SK-N-SH (cell line): ENCODE data around the gene FAM149A. TPM values are rescaled to one million over a fixed set of nuclear protein-coding genes. Genes with fewer than 3 reads are reported as not detected.
A peak's percentile ranks its signal among the peaks of the same experiment; 100 is the strongest.

Experiments used
- CTCF ChIA-PET: fragments of 300-600, 350-600 bp; formaldehyde crosslinking; extraction: SDS; loops from one replicate; lab custom pipeline; 2021; lab: Yijun Ruan, JAX
- POLR2A ChIA-PET: fragments of 350-600 bp; sonication (Branson Sonifier 250); formaldehyde crosslinking; extraction: SDS; loops from one replicate; lab custom pipeline; 2020; ENCODE audit warnings: antibody characterized with exemption, inconsistent platforms; lab: Yijun Ruan, JAX
- DNase-seq: peaks from one replicate; pipeline ENCODE4 v3.0.0; 2012
- H2AFZ ChIP-seq: fragments of 200-600 bp; sonication (generic); 2 replicates; pipeline ENCODE4 v1.8.1; 2016; ENCODE audit warnings: antibody characterized with exemption, mild to moderate bottlenecking, low read depth
- H3F3A ChIP-seq: fragments of 200-600 bp; sonication (generic); replicated peaks from 2 replicates; pipeline ENCODE3; 2016; ENCODE audit warnings: antibody characterized with exemption, mild to moderate bottlenecking; ENCODE audit not compliant: insufficient read depth
- H3K27ac ChIP-seq, 2 experiments: fragments of 200-500 bp in 1 of 2; fragments of 200-600 bp in 1 of 2; sonication (Bioruptor generic) in 1 of 2; sonication (generic), shearing (Covaris generic) in 1 of 2; 2 replicates each; pipeline versions ENCODE4 v1.5.1 to v1.6.1; 2014 to 2016; ENCODE audit warnings: low read depth in 2 of 2, inconsistent platforms in 1 of 2, low read length in 1 of 2, mild to moderate bottlenecking in 1 of 2, mixed read lengths in 1 of 2
- H3K27me3 ChIP-seq: fragments of 200-600 bp; sonication (generic), shearing (Covaris generic); 2 replicates; pipeline ENCODE4 v1.6.1; 2016; ENCODE audit warnings: mixed run types; ENCODE audit not compliant: insufficient read depth
- H3K36me3 ChIP-seq, 2 experiments: fragments of 200-500 bp in 1 of 2; fragments of 200-600 bp in 1 of 2; sonication (Bioruptor generic) in 1 of 2; sonication (generic) in 1 of 2; replicated peaks in 1 of 2; 2 replicates each; pipeline versions ENCODE3 to v1.5.1; 2014 to 2016; ENCODE audit warnings: low read length in 1 of 2, mild to moderate bottlenecking in 1 of 2; ENCODE audit not compliant: insufficient read depth in 2 of 2, control insufficient read depth in 1 of 2
- H3K4me1 ChIP-seq, 2 experiments: fragments of 200-500 bp in 1 of 2; fragments of 200-600 bp in 1 of 2; sonication (Bioruptor generic) in 1 of 2; sonication (generic), shearing (Covaris generic) in 1 of 2; 2 replicates each; pipeline versions ENCODE4 v1.5.1 to v1.6.1; 2014 to 2016; ENCODE audit warnings: low read depth in 1 of 2, low read length in 1 of 2, mixed run types in 1 of 2; ENCODE audit not compliant: insufficient read depth in 2 of 2, control insufficient read depth in 1 of 2
- H3K4me2 ChIP-seq: fragments of 200-600 bp; sonication (generic), shearing (Covaris generic); 2 replicates; pipeline ENCODE4 v1.6.1; 2017; ENCODE audit warnings: mixed run types
- H3K4me3 ChIP-seq, 2 experiments: fragments of 200-500 bp in 1 of 2; fragments of 200-600 bp in 1 of 2; sonication (Bioruptor generic) in 1 of 2; sonication (generic), shearing (Covaris generic) in 1 of 2; 2 replicates each; pipeline versions ENCODE4 v1.5.1 to v1.8.1; 2014 to 2016; ENCODE audit warnings: low read depth in 2 of 2, inconsistent platforms in 1 of 2, low read length in 1 of 2, mild to moderate bottlenecking in 1 of 2, mixed read lengths in 1 of 2, moderate library complexity in 1 of 2
- H3K79me2 ChIP-seq: fragments of 200-600 bp; sonication (generic); 2 replicates; pipeline ENCODE4 v1.8.1; 2017; ENCODE audit warnings: mild to moderate bottlenecking; ENCODE audit not compliant: insufficient read depth
- H3K9ac ChIP-seq: fragments of 200-600 bp; sonication (generic); 2 replicates; pipeline ENCODE4 v1.6.1; 2017; ENCODE audit warnings: mixed run types
- H3K9me2 ChIP-seq: fragments of 200-600 bp; sonication (generic); 2 replicates; pipeline ENCODE4 v1.6.1; 2017; ENCODE audit warnings: mixed run types
- H3K9me3 ChIP-seq: fragments of 200-600 bp; sonication (generic); 2 replicates; pipeline ENCODE4 v1.6.1; 2017; ENCODE audit warnings: mixed run types, mild to moderate bottlenecking, moderate library complexity
- H4K20me1 ChIP-seq: fragments of 200-600 bp; sonication (generic); 2 replicates; pipeline ENCODE4 v1.6.1; 2017; ENCODE audit warnings: mild to moderate bottlenecking, mixed run types; ENCODE audit not compliant: insufficient read depth
- ELF1 ChIP-seq: IDR thresholded peaks from 2 replicates; pipeline ENCODE4 v1.4.0; 2012
- EP300 ChIP-seq, 2 experiments: IDR thresholded peaks; 2 replicates each; pipeline versions ENCODE4 v1.4.0 to v1.6.1; 2012; ENCODE audit warnings: borderline replicate concordance in 1 of 2, low read depth in 1 of 2, low read length in 1 of 2
- EZH2phosphoT487 ChIP-seq: fragments of 200-600 bp; sonication (generic); IDR thresholded peaks from 2 replicates; pipeline ENCODE4 v1.6.1; 2017; ENCODE audit warnings: low read depth, mixed run types, mild to moderate bottlenecking, antibody characterized with exemption, moderate library complexity, borderline replicate concordance
- GATA2 ChIP-seq: sonication (generic); formaldehyde crosslinking; IDR thresholded peaks from 2 replicates; pipeline ENCODE4 v1.5.0; 2020; ENCODE audit warnings: mild to moderate bottlenecking, missing genetic modification reagents
- JUND ChIP-seq: IDR thresholded peaks from 2 replicates; pipeline ENCODE4 v1.4.0; 2012
- POLR2AphosphoS5 ChIP-seq: IDR thresholded peaks from 2 replicates; pipeline ENCODE4 v1.6.1; 2012; ENCODE audit warnings: low read depth, low read length
- RCOR1 ChIP-seq: fragments of 150-350 bp; IDR thresholded peaks from 2 replicates; pipeline ENCODE4 v1.6.1; 2017; ENCODE audit warnings: antibody characterized with exemption, low read length
- RFX5 ChIP-seq: IDR thresholded peaks from 2 replicates; pipeline ENCODE4 v1.6.1; 2012; ENCODE audit warnings: mild to moderate bottlenecking, improper control_type of control experiment, low read length
- RXRA ChIP-seq: IDR thresholded peaks from 2 replicates; pipeline ENCODE4 v1.4.0; 2012; ENCODE audit warnings: low read depth, mild to moderate bottlenecking, borderline replicate concordance
- TCF12 ChIP-seq: IDR thresholded peaks from 2 replicates; pipeline ENCODE4 v1.4.0; 2012
- TEAD4 ChIP-seq: IDR thresholded peaks from 2 replicates; pipeline ENCODE4 v1.4.0; 2012; ENCODE audit warnings: mild to moderate bottlenecking, borderline replicate concordance; ENCODE audit not compliant: insufficient read depth
- WGBS: methylation state at CpG from one replicate; pipeline ENCODE4 v1.1.6; 2017; ENCODE audit warnings: low lambda C conversion rate; 5-methylcytosine and 5-hydroxymethylcytosine counted together
- polyA plus RNA-seq, 3 experiments: library from polyadenylated mRNA; depleted of rRNA; stranded (reverse); fragments of >200 nt; gene quantifications; 2 replicates each; pipeline ENCODE4 v1.2.3, GENCODE V29; 2012
- TF ChIP-seq, protein P1 (sequence below): IDR thresholded peaks from 2 replicates; pipeline ENCODE4 v1.4.0; 2012; ENCODE audit warnings: low read depth, borderline replicate concordance
- TF ChIP-seq, protein P2 (sequence below): IDR thresholded peaks from 2 replicates; pipeline ENCODE4 v1.6.1; 2012; ENCODE audit warnings: mild to moderate bottlenecking, low read depth, low read length, moderate library complexity
- TF ChIP-seq, protein P3 (sequence below): fragments of 150-350 bp; IDR thresholded peaks from 2 replicates; pipeline ENCODE4 v1.6.1; 2017; ENCODE audit warnings: antibody characterized with exemption, low read length, low read depth, borderline replicate concordance
- TF ChIP-seq, protein P4 (sequence below): fragments of 150-350 bp; IDR thresholded peaks from 2 replicates; pipeline ENCODE4 v1.6.1; 2016; ENCODE audit warnings: mild to moderate bottlenecking, low read depth, low read length
- TF ChIP-seq, protein P5 (sequence below): IDR thresholded peaks from 2 replicates; pipeline ENCODE4; 2012
- TF ChIP-seq, protein P6 (sequence below): IDR thresholded peaks from 2 replicates; pipeline ENCODE4 v1.4.0; 2012; ENCODE audit warnings: low read depth

The FAM149A gene
- polyA plus RNA-seq, 1 of the 3 experiments (the other 2 are of a cell fraction) = 0.38 TPM

DNA sequence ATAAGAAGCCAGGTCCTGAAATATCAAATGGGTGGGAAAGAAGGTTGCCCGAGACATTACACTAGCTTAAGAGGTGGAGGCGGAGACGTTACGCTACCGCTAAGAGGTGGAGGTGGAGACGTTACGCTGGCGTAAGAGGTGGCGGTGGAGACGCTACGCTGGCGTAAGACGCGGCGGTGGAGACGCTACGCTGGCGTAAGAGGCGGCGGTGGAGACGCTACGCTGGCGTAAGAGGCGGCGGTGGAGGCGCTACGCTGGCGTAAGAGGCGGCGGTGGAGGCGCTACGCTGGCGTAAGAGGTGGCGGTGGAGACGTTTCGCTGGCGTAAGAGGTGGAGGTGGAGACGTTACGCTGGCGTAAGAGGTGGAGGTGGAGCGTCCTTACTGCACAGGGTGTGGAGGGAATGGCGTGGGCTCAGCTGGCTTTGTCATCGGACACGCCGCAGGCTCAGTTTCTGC, 99.6 kb downstream of the FAM149A start:
- DNase-seq = peak; percentile 61
- H3K9ac ChIP-seq = no peak overlapping the region
- CTCF ChIA-PET = interaction anchor here (1.1 to 1.7 kb wide), 2 partner anchors 9 to 12 kb away, joined by 3 to 6 read pairs; no protein-coding TSS in a partner anchor

DNA sequence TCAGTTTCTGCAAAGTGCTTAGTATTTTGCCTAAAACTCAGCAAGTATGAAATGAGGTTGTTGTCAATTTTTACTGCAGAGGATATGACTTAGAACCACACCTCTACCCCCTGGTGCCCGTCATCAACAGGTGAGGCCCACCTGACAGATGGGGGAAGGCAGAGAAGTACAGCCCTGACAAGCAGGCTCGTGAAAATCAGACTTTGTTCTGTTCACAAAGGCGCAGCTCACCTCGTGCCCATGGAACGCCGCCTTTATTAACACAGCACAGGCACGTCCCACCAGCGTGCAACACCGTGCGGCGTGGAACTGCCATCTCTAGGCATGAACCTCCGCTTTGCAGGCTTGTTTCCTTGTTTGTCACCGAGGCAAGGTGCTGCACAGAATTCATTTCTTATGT, 100.2 kb downstream of the FAM149A start:
- H3K4me2 ChIP-seq = peak overlapping the region; percentile 43; the same call in 1 of the 2 replicates
- no peaks in the 10 kb centered on the region for H3K9me3 ChIP-seq
- DNase-seq = no peak
- peaks cover 11 to 13% of the 10 kb centered on the region in 2 experiments for H3K36me3 ChIP-seq
- H3K79me2 ChIP-seq = no peaks in the 10 kb centered on the region
- CTCF ChIA-PET = no interaction called here
- H4K20me1 ChIP-seq = no peaks in the 10 kb centered on the region
- peak overlapping the region in 1 of 2 experiments; percentile 48; a peak in 1 of 4 replicates for H3K27ac ChIP-seq
- POLR2A ChIA-PET = no interaction called here
- H3K4me3 ChIP-seq = peak overlapping the region in 1 of 2 experiments; percentile 41; a peak in 3 of 4 replicates
- 74% methylated on average over 13 of the region's 13 CpGs for WGBS
- H3K4me1 ChIP-seq = peaks cover 0 to 4% of the 10 kb centered on the region in 2 experiments; a peak in 1 of 4 replicates
- no peak overlapping the region for H3K9ac ChIP-seq
- no peak overlapping the region for H2AFZ ChIP-seq
- H3F3A ChIP-seq = peaks cover 28% of the 10 kb centered on the region
- H3K9me2 ChIP-seq = no peaks in the 10 kb centered on the region
- no peaks in the 10 kb centered on the region for H3K27me3 ChIP-seq
- TF ChIP-seq RXRA = no peak
- TF ChIP-seq, protein P1, sequence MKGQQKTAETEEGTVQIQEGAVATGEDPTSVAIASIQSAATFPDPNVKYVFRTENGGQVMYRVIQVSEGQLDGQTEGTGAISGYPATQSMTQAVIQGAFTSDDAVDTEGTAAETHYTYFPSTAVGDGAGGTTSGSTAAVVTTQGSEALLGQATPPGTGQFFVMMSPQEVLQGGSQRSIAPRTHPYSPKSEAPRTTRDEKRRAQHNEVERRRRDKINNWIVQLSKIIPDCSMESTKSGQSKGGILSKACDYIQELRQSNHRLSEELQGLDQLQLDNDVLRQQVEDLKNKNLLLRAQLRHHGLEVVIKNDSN = no peak
- TF ChIP-seq, protein P2, sequence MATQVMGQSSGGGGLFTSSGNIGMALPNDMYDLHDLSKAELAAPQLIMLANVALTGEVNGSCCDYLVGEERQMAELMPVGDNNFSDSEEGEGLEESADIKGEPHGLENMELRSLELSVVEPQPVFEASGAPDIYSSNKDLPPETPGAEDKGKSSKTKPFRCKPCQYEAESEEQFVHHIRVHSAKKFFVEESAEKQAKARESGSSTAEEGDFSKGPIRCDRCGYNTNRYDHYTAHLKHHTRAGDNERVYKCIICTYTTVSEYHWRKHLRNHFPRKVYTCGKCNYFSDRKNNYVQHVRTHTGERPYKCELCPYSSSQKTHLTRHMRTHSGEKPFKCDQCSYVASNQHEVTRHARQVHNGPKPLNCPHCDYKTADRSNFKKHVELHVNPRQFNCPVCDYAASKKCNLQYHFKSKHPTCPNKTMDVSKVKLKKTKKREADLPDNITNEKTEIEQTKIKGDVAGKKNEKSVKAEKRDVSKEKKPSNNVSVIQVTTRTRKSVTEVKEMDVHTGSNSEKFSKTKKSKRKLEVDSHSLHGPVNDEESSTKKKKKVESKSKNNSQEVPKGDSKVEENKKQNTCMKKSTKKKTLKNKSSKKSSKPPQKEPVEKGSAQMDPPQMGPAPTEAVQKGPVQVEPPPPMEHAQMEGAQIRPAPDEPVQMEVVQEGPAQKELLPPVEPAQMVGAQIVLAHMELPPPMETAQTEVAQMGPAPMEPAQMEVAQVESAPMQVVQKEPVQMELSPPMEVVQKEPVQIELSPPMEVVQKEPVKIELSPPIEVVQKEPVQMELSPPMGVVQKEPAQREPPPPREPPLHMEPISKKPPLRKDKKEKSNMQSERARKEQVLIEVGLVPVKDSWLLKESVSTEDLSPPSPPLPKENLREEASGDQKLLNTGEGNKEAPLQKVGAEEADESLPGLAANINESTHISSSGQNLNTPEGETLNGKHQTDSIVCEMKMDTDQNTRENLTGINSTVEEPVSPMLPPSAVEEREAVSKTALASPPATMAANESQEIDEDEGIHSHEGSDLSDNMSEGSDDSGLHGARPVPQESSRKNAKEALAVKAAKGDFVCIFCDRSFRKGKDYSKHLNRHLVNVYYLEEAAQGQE = no peak
- TF ChIP-seq, protein P3, sequence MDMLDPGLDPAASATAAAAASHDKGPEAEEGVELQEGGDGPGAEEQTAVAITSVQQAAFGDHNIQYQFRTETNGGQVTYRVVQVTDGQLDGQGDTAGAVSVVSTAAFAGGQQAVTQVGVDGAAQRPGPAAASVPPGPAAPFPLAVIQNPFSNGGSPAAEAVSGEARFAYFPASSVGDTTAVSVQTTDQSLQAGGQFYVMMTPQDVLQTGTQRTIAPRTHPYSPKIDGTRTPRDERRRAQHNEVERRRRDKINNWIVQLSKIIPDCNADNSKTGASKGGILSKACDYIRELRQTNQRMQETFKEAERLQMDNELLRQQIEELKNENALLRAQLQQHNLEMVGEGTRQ = no peak
- TF ChIP-seq, protein P4, sequence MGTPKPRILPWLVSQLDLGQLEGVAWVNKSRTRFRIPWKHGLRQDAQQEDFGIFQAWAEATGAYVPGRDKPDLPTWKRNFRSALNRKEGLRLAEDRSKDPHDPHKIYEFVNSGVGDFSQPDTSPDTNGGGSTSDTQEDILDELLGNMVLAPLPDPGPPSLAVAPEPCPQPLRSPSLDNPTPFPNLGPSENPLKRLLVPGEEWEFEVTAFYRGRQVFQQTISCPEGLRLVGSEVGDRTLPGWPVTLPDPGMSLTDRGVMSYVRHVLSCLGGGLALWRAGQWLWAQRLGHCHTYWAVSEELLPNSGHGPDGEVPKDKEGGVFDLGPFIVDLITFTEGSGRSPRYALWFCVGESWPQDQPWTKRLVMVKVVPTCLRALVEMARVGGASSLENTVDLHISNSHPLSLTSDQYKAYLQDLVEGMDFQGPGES = no peak
- TF ChIP-seq, protein P5, sequence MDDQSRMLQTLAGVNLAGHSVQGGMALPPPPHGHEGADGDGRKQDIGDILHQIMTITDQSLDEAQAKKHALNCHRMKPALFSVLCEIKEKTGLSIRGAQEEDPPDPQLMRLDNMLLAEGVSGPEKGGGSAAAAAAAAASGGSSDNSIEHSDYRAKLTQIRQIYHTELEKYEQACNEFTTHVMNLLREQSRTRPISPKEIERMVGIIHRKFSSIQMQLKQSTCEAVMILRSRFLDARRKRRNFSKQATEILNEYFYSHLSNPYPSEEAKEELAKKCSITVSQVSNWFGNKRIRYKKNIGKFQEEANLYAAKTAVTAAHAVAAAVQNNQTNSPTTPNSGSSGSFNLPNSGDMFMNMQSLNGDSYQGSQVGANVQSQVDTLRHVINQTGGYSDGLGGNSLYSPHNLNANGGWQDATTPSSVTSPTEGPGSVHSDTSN = no peak
- TF ChIP-seq RFX5 = no peak
- TF ChIP-seq RCOR1 = no peak
- no peak for TF ChIP-seq GATA2

More for the DNA sequence above, 99.6 kb downstream of the FAM149A start:
- Histone ChIP-seq H3K4me3 (peak overlapping the region in 1 of 2 experiments; percentile 41; a peak in 3 of 4 replicates), H3K9me2 (no peaks in the 10 kb centered on the region), H3F3A (peaks cover 28% of the 10 kb centered on the region), H2AFZ (no peak overlapping the region), H4K20me1 (no peaks in the 10 kb centered on the region), H3K4me1 (peaks cover 0 to 4% of the 10 kb centered on the region in 2 experiments; a peak in 1 of 4 replicates), H3K27ac (peak overlapping the region in 1 of 2 experiments; percentile 65; a peak in 2 of 4 replicates), H3K79me2 (no peaks in the 10 kb centered on the region), H3K9me3 (no peaks in the 10 kb centered on the region), H3K4me2 (peak overlapping the region; percentile 43; the same call in 1 of the 2 replicates), H3K27me3 (no peaks in the 10 kb centered on the region), H3K36me3 (peaks cover 6 to 7% of the 10 kb centered on the region in 2 experiments)
- 66% methylated on average over 45 of the region's 45 CpGs for WGBS
- POLR2A ChIA-PET = interaction anchor here (0.9 kb wide), 1 partner anchor 13 kb away, joined by 3 read pairs; the partner anchor contains the start of gene CYP4V2
- TF ChIP-seq EZH2phosphoT487 (no peak), RXRA (no peak), TEAD4 (no peak), POLR2AphosphoS5 (no peak; the same call in 1 of the 2 replicates), JUND (no peak), EP300 (IDR thresholded peaks at IDR 0.05; ENCODE audit: borderline replicate concordance in 1 of 2, low read depth in 1 of 2, low read length in 1 of 2) (no peak), TCF12 (no peak), ELF1 (no peak)
- TF ChIP-seq, protein P1 = no peak
- TF ChIP-seq, protein P6, sequence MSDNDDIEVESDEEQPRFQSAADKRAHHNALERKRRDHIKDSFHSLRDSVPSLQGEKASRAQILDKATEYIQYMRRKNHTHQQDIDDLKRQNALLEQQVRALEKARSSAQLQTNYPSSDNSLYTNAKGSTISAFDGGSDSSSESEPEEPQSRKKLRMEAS = no peak
